HepG2 (cell line): ENCODE results near the gene ADAM15. TPM values are rescaled to one million over a fixed set of nuclear protein-coding genes. Genes with fewer than 3 reads are reported as not detected.

Source experiments
- BCL6 ChIP-seq: IDR thresholded peaks from 2 replicates; pipeline ENCODE4 v1.6.1; 2016; ENCODE audit warnings: missing genetic modification reagents, missing compliant biosample characterization
- BHLHE40 ChIP-seq: IDR thresholded peaks from 2 replicates; pipeline ENCODE4 v1.6.1; 2011; ENCODE audit warnings: low read length, improper control_type of control experiment
- ERF ChIP-seq: IDR thresholded peaks from 2 replicates; pipeline ENCODE4 v1.6.1; 2018; ENCODE audit warnings: missing biosample characterization, missing genetic modification reagents
- KDM3A ChIP-seq: IDR thresholded peaks from 2 replicates; pipeline ENCODE4 v1.6.1; 2018; ENCODE audit warnings: low read depth, missing compliant biosample characterization
- SAP130 ChIP-seq: IDR thresholded peaks from 2 replicates; pipeline ENCODE4 v1.6.1; 2016; ENCODE audit warnings: low read depth
- SOX6 ChIP-seq, 2 experiments: fragments of 450-650 bp in 1 of 2; sonication (generic) in 1 of 2; formaldehyde crosslinking in 1 of 2; IDR thresholded peaks; 2 replicates each; pipeline versions ENCODE4 v1.4.0 to v1.6.1; 2017 to 2020; ENCODE audit warnings: antibody characterized with exemption in 1 of 2, mild to moderate bottlenecking in 1 of 2, missing genetic modification reagents in 1 of 2
- SP2 ChIP-seq: sonication (generic); formaldehyde crosslinking; IDR thresholded peaks from 2 replicates; pipeline ENCODE4 v1.5.1; 2020; ENCODE audit warnings: mild to moderate bottlenecking, missing genetic modification reagents
- STAG1 ChIP-seq: sonication (generic); formaldehyde crosslinking; IDR thresholded peaks from 2 replicates; pipeline ENCODE4 v1.4.0; 2020; ENCODE audit warnings: missing genetic modification reagents
- ZFP41 ChIP-seq: sonication (generic); formaldehyde crosslinking; IDR thresholded peaks from 2 replicates; pipeline ENCODE4 v1.4.0; 2020; ENCODE audit warnings: mild to moderate bottlenecking, missing genetic modification reagents, borderline replicate concordance
- polyA plus RNA-seq, 8 experiments: library from polyadenylated mRNA; depleted of rRNA in 3 of 8; stranded (reverse) in 7 of 8; unstranded in 1 of 8; fragments of >200 nt; fragmentation: Illumina TruSeq in 4 of 8; extraction: Trizol in 4 of 8; gene quantifications; 2 replicates each; pipeline versions ENCODE4 v1.2.1 to v1.2.3, GENCODE V29; 2011 to 2016; ENCODE audit warnings: low read depth in 4 of 8, missing spikeins in 1 of 8, mixed read lengths in 1 of 8; ENCODE audit not compliant: insufficient read depth in 1 of 8
- total RNA-seq, 5 experiments: library from RNA; depleted of rRNA; stranded (reverse); fragments of >200 nt; fragmentation: Illumina TruSeq; extraction: Trizol; gene quantifications; 2 replicates each; pipeline ENCODE4 v1.2.3, GENCODE V29; 2016; ENCODE audit warnings: low read depth in 1 of 5
- TF ChIP-seq, protein P1 (sequence below): sonication (generic); formaldehyde crosslinking; IDR thresholded peaks from 2 replicates; pipeline ENCODE4 v1.5.1; 2020; ENCODE audit warnings: missing genetic modification reagents, mild to moderate bottlenecking, borderline replicate concordance
- TF ChIP-seq, protein P2 (sequence below): sonication (generic); formaldehyde crosslinking; IDR thresholded peaks from 2 replicates; pipeline ENCODE4 v1.5.0; 2020; ENCODE audit warnings: missing genetic modification reagents
- TF ChIP-seq, protein P3 (sequence below): sonication (generic); formaldehyde crosslinking; IDR thresholded peaks from 2 replicates; pipeline ENCODE4 v1.4.0; 2020; ENCODE audit warnings: missing genetic modification reagents
- TF ChIP-seq, protein P4 (sequence below): IDR thresholded peaks from 2 replicates; pipeline ENCODE4 v1.6.1; 2016; ENCODE audit warnings: low read depth, missing genetic modification reagents, missing compliant biosample characterization

Gene ADAM15
- total and polyA plus RNA-seq, 2 of the 13 experiments (the other 11 are each of a cell fraction or from before 2014, with no cell fraction given): 17.9 to 25.6 TPM

DNA sequence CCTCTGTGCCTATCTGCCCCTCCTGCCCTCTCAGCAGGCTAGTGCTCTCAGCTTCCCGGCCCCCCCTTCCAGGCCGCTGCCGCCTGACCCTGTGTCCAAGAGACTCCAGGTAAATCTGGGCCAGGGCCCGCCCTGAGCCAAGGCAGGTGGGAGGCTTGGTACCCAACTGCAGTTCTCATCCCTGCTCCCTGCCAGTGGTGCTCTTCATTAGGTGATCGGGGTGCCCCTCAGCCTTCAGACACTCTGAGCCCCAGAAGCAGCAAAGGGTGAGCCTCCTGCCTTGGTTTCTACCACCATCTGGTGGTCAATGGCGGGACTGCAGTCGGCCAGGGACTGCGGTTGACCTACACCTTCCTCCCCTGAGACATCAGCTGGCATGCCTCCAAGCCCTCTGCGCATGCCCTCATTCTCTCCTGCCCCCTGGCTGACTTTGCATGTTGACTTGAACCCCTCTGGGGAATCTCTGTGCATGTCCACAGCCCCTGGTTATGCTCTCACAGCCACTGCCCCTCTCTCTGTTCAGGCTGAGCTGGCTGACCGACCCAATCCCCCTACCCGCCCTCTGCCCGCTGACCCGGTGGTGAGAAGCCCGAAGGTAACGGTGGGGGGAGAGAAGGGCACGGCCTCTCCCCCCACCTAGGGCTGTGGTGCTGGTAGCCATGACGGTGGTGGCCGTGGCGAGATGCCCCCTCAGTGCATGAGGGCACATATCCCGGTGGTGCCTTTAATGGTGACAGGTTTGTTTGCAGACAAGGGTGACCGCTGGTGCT, 10.4 kb downstream of the ADAM15 start (continued):
- TF ChIP-seq STAG1 (CRISPR knock-in tag) (peak; percentile 95), ZFP41 (CRISPR knock-in tag) (no peak), SOX6 (IDR thresholded peaks at IDR 0.05) (no peak), SOX6 (CRISPR knock-in tag; IDR thresholded peaks at IDR 0.05) (peak; percentile 42; the same call in 1 of the 2 replicates), KDM3A (CRISPR knock-in tag) (0 out of 2 replicates have a peak, but pooled peaks have one; percentile 46), SP2 (CRISPR knock-in tag) (no peak), ERF (peak; percentile 40; the same call in 1 of the 2 replicates), BHLHE40 (peak; percentile 21; the same call in 1 of the 2 replicates), SAP130 (peak; percentile 31; the same call in 1 of the 2 replicates), BCL6 (CRISPR knock-in tag) (peak; percentile 25; the same call in 1 of the 2 replicates)
- TF ChIP-seq, protein P1, sequence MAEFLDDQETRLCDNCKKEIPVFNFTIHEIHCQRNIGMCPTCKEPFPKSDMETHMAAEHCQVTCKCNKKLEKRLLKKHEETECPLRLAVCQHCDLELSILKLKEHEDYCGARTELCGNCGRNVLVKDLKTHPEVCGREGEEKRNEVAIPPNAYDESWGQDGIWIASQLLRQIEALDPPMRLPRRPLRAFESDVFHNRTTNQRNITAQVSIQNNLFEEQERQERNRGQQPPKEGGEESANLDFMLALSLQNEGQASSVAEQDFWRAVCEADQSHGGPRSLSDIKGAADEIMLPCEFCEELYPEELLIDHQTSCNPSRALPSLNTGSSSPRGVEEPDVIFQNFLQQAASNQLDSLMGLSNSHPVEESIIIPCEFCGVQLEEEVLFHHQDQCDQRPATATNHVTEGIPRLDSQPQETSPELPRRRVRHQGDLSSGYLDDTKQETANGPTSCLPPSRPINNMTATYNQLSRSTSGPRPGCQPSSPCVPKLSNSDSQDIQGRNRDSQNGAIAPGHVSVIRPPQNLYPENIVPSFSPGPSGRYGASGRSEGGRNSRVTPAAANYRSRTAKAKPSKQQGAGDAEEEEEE (CRISPR knock-in tag): no peak
- TF ChIP-seq, protein P2, sequence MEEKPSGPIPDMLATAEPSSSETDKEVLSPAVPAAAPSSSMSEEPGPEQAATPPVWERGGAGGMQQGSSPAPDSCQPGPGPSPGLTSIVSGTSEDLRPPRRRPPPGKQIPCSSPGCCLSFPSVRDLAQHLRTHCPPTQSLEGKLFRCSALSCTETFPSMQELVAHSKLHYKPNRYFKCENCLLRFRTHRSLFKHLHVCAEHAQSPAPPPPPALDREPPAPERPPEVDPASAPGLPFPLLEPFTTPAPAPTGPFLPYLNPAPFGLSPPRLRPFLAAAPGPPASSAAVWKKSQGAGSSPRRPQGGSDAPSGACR (CRISPR knock-in tag): no peak
- TF ChIP-seq, protein P3, sequence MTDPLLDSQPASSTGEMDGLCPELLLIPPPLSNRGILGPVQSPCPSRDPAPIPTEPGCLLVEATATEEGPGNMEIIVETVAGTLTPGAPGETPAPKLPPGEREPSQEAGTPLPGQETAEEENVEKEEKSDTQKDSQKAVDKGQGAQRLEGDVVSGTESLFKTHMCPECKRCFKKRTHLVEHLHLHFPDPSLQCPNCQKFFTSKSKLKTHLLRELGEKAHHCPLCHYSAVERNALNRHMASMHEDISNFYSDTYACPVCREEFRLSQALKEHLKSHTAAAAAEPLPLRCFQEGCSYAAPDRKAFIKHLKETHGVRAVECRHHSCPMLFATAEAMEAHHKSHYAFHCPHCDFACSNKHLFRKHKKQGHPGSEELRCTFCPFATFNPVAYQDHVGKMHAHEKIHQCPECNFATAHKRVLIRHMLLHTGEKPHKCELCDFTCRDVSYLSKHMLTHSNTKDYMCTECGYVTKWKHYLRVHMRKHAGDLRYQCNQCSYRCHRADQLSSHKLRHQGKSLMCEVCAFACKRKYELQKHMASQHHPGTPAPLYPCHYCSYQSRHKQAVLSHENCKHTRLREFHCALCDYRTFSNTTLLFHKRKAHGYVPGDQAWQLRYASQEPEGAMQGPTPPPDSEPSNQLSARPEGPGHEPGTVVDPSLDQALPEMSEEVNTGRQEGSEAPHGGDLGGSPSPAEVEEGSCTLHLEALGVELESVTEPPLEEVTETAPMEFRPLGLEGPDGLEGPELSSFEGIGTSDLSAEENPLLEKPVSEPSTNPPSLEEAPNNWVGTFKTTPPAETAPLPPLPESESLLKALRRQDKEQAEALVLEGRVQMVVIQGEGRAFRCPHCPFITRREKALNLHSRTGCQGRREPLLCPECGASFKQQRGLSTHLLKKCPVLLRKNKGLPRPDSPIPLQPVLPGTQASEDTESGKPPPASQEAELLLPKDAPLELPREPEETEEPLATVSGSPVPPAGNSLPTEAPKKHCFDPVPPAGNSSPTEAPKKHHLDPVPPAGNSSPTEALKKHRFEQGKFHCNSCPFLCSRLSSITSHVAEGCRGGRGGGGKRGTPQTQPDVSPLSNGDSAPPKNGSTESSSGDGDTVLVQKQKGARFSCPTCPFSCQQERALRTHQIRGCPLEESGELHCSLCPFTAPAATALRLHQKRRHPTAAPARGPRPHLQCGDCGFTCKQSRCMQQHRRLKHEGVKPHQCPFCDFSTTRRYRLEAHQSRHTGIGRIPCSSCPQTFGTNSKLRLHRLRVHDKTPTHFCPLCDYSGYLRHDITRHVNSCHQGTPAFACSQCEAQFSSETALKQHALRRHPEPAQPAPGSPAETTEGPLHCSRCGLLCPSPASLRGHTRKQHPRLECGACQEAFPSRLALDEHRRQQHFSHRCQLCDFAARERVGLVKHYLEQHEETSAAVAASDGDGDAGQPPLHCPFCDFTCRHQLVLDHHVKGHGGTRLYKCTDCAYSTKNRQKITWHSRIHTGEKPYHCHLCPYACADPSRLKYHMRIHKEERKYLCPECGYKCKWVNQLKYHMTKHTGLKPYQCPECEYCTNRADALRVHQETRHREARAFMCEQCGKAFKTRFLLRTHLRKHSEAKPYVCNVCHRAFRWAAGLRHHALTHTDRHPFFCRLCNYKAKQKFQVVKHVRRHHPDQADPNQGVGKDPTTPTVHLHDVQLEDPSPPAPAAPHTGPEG: no peak
- TF ChIP-seq, protein P4, sequence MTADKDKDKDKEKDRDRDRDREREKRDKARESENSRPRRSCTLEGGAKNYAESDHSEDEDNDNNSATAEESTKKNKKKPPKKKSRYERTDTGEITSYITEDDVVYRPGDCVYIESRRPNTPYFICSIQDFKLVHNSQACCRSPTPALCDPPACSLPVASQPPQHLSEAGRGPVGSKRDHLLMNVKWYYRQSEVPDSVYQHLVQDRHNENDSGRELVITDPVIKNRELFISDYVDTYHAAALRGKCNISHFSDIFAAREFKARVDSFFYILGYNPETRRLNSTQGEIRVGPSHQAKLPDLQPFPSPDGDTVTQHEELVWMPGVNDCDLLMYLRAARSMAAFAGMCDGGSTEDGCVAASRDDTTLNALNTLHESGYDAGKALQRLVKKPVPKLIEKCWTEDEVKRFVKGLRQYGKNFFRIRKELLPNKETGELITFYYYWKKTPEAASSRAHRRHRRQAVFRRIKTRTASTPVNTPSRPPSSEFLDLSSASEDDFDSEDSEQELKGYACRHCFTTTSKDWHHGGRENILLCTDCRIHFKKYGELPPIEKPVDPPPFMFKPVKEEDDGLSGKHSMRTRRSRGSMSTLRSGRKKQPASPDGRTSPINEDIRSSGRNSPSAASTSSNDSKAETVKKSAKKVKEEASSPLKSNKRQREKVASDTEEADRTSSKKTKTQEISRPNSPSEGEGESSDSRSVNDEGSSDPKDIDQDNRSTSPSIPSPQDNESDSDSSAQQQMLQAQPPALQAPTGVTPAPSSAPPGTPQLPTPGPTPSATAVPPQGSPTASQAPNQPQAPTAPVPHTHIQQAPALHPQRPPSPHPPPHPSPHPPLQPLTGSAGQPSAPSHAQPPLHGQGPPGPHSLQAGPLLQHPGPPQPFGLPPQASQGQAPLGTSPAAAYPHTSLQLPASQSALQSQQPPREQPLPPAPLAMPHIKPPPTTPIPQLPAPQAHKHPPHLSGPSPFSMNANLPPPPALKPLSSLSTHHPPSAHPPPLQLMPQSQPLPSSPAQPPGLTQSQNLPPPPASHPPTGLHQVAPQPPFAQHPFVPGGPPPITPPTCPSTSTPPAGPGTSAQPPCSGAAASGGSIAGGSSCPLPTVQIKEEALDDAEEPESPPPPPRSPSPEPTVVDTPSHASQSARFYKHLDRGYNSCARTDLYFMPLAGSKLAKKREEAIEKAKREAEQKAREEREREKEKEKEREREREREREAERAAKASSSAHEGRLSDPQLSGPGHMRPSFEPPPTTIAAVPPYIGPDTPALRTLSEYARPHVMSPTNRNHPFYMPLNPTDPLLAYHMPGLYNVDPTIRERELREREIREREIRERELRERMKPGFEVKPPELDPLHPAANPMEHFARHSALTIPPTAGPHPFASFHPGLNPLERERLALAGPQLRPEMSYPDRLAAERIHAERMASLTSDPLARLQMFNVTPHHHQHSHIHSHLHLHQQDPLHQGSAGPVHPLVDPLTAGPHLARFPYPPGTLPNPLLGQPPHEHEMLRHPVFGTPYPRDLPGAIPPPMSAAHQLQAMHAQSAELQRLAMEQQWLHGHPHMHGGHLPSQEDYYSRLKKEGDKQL (CRISPR knock-in tag): no peak
